ENCODE data around the gene AMACR. TPM values are rescaled to one million over a fixed set of nuclear protein-coding genes. Genes with fewer than 3 reads are reported as not detected.

The AMACR gene
- total and polyA plus RNA-seq, 2 of the 13 experiments (the other 11 are each of a cell fraction or from before 2014, with no cell fraction given): 8.9 to 19.7 TPM

GRCh38 chr5:34005211-34005610 is 2.6 kb downstream of the AMACR start:
- peaks cover 53% of the 10 kb centered on the region for H3K4me1 ChIP-seq (ENCODE audit: insufficient read depth, low read length)
- ChIA-PET CTCF (ENCODE audit: low intra/inter-chr PET ratio, low total read pairs) (no interaction called here), POLR2A (interaction anchor here (1.0 kb wide), 1 partner anchor 30 kb away, joined by 4 read pairs; no protein-coding TSS in a partner anchor)
- no peaks in the 10 kb centered on the region for H4K20me1 ChIP-seq (ENCODE audit: insufficient read depth, low read length)
- intact Hi-C loops (cut with micrococcal nuclease; ENCODE audit: unreplicated experiment): no loop called here
- H3K36me3 ChIP-seq (replicated peaks in 1 of 2; ENCODE audit: control insufficient read depth in 1 of 2, insufficient read depth in 2 of 2, low read length in 2 of 2): peaks cover 6 to 19% of the 10 kb centered on the region in 2 experiments; a peak in 4 of 5 replicates
- no TSS peak for BruUV-seq (replicated peaks)
- H3K9me3 ChIP-seq (ENCODE audit: low read length): no peaks in the 10 kb centered on the region
- peaks cover 14% of the 10 kb centered on the region for H3K79me2 ChIP-seq (ENCODE audit: insufficient read depth, low read length)
- no peak overlapping the region for H2AFZ ChIP-seq (ENCODE audit: low read length)
- no peak overlapping the region for H3K27ac ChIP-seq (ENCODE audit: extremely low read length, insufficient read depth, low read length)
- H3K27me3 ChIP-seq (ENCODE audit: control insufficient read depth in 1 of 2, insufficient read depth in 2 of 2, low read length in 2 of 2): no peaks in the 10 kb centered on the region; a peak in 1 of 5 replicates
- ATAC-seq (no peak), DNase-seq (ENCODE audit: low spot score) (no peak), FAIRE-seq (no peak)
- H3K4me3 ChIP-seq (replicated peaks in 1 of 3; ENCODE audit: insufficient read depth in 1 of 3, low read depth in 2 of 3, low read length in 3 of 3): no peak overlapping the region
- H3K4me2 ChIP-seq (ENCODE audit: low read depth, low read length): no peak overlapping the region
- WGBS (ENCODE audit: low lambda C conversion rate): 95% methylated on average over 4 of the region's 4 CpGs
- in situ Hi-C loops (cut with HindIII; ENCODE audit: extremely low pct_ligation_motif_present, low pct_unique_long_range_greater_than_20kb): no loop called here
- H3K9ac ChIP-seq (ENCODE audit: insufficient read depth, low read depth, low read length): no peak overlapping the region
- TF ChIP-seq NCOA2 (CRISPR knock-in tag; IDR thresholded peaks at IDR 0.05): no peak
- TF ChIP-seq ZNF775 (CRISPR knock-in tag; IDR thresholded peaks at IDR 0.05; ENCODE audit: borderline replicate concordance): no peak
- no peak for TF ChIP-seq ZNF546 (CRISPR knock-in tag; conservative IDR thresholded peaks at IDR 0.05)
- no peak for TF ChIP-seq ZNF207 (IDR thresholded peaks at IDR 0.05; ENCODE audit: borderline replicate concordance)
- no peak for TF ChIP-seq XRCC5 (optimal IDR thresholded peaks at IDR 0.05; ENCODE audit: low read length)
- TF ChIP-seq NFATC3 (CRISPR knock-in tag; IDR thresholded peaks at IDR 0.05): no peak
- no peak for TF ChIP-seq PAF1 (CRISPR knock-in tag; IDR thresholded peaks at IDR 0.05)
- no peak for TF ChIP-seq TFE3 (CRISPR knock-in tag; IDR thresholded peaks at IDR 0.05)
- no peak for TF ChIP-seq RBFOX2 (IDR thresholded peaks at IDR 0.05; ENCODE audit: low read depth, low read length)
- no peak for TF ChIP-seq RBM22 (optimal IDR thresholded peaks at IDR 0.05; ENCODE audit: low read length)
- TF ChIP-seq ZNF362 (CRISPR knock-in tag; IDR thresholded peaks at IDR 0.05; ENCODE audit: borderline replicate concordance): no peak
- no peak for TF ChIP-seq ZNF30 (CRISPR knock-in tag; IDR thresholded peaks at IDR 0.05)
- no peak for TF ChIP-seq ZNF234 (CRISPR knock-in tag; conservative IDR thresholded peaks at IDR 0.05)
- TF ChIP-seq GTF2F1 (IDR thresholded peaks at IDR 0.05; ENCODE audit: low read length): no peak
- TF ChIP-seq TRAFD1 (CRISPR knock-in tag; IDR thresholded peaks at IDR 0.05; ENCODE audit: borderline replicate concordance): no peak
- TF ChIP-seq NFYB (CRISPR knock-in tag; IDR thresholded peaks at IDR 0.05): no peak
- TF ChIP-seq ZNF558 (CRISPR knock-in tag; IDR thresholded peaks at IDR 0.05; ENCODE audit: borderline replicate concordance): no peak
- TF ChIP-seq FOSL1 (CRISPR knock-in tag; IDR thresholded peaks at IDR 0.05; ENCODE audit: borderline replicate concordance): no peak
